GM12892 (cell line): ENCODE results near the gene TMEM191C.
"Not testable (repeated sequence)": the region's sequence is repeated elsewhere in the genome, so short reads cannot be mapped to it uniquely, and the experiment has no call there.

Source experiments
- POLR2A ChIP-seq: IDR thresholded peaks from 2 replicates; pipeline ENCODE4 v1.6.1; 2011; ENCODE audit warnings: low read depth, low read length, control low read depth
- TAF1 ChIP-seq: IDR thresholded peaks from 2 replicates; pipeline ENCODE4 v1.6.1; 2011; ENCODE audit warnings: low read depth, mild to moderate bottlenecking, control low read depth, low read length, borderline replicate concordance

- not testable (repeated sequence) for TF ChIP-seq POLR2A, TAF1
These were observed 4.5 kb upstream of the TMEM191C start for GRCh38 chr22:21462672-21463071.
